Spleen (tissue), 11 donors: ENCODE results near the gene CEBPZOS. TPM values are rescaled to one million over a fixed set of nuclear protein-coding genes. Genes with fewer than 3 reads are reported as not detected.
"Not testable (repeated sequence)": the region's sequence is repeated elsewhere in the genome, so short reads cannot be mapped to it uniquely, and the experiment has no call there.

ENCODE experiments used
- DNase-seq: peaks from one replicate; pipeline ENCODE4 v3.0.0-alpha.2; 2020
- H3K27ac ChIP-seq, 8 donors: fragments of 200-600 bp; sonication (generic) in 7 of 8; 1 replicate in 4 of 8; 2 replicates in 4 of 8; pipeline versions ENCODE4 v1.5.0 to v1.8.0; 2016 to 2021; ENCODE audit warnings: inconsistent platforms in 4 of 8, mild to moderate bottlenecking in 4 of 8, moderate library complexity in 1 of 8
- H3K27me3 ChIP-seq, 7 donors: fragments of 200-600 bp; sonication (generic) in 6 of 7; replicated peaks in 1 of 7; 1 replicate in 4 of 7; 2 replicates in 3 of 7; pipeline versions ENCODE4 v1.5.0 to v1.8.0; 2016 to 2021; ENCODE audit warnings: inconsistent platforms in 3 of 7, mild to moderate bottlenecking in 1 of 7
- H3K36me3 ChIP-seq, 6 donors: fragments of 200-600 bp; sonication (generic) in 5 of 6; 1 replicate in 4 of 6; 2 replicates in 2 of 6; pipeline versions ENCODE4 v1.5.0 to v1.8.0; 2016 to 2021; ENCODE audit warnings: inconsistent platforms in 2 of 6
- H3K4me1 ChIP-seq, 6 donors: fragments of 200-600 bp; sonication (generic) in 5 of 6; 1 replicate in 3 of 6; 2 replicates in 3 of 6; pipeline versions ENCODE4 v1.5.0 to v1.8.0; 2016 to 2021; ENCODE audit warnings: inconsistent platforms in 3 of 6
- H3K4me3 ChIP-seq, 8 donors: fragments of 200-600 bp; sonication (generic) in 7 of 8; 1 replicate in 4 of 8; 2 replicates in 4 of 8; pipeline versions ENCODE4 v1.5.0 to v1.8.0; 2016 to 2021; ENCODE audit warnings: inconsistent platforms in 4 of 8, mild to moderate bottlenecking in 4 of 8, moderate library complexity in 2 of 8
- H3K9me3 ChIP-seq, 8 donors: fragments of 200-600 bp; sonication (generic) in 7 of 8; 1 replicate in 4 of 8; 2 replicates in 4 of 8; pipeline versions ENCODE4 v1.5.0 to v1.8.0; 2016 to 2021; ENCODE audit warnings: inconsistent platforms in 4 of 8
- POLR2A ChIP-seq, 3 donors: fragments of 450-650 bp; IDR thresholded peaks; one replicate each; pipeline ENCODE4 v1.5.1; 2017; ENCODE audit warnings: antibody characterized with exemption in 3 of 3, mild to moderate bottlenecking in 1 of 3
- POLR2AphosphoS5 ChIP-seq, 3 donors: sonication (generic); formaldehyde crosslinking; IDR thresholded peaks; one replicate each; pipeline ENCODE4 v1.5.1; 2017; ENCODE audit warnings: antibody characterized with exemption in 3 of 3
- WGBS, 5 donors: extraction: QIAGEN DNeasy Blood & Tissue Kit in 3 of 5; methylation state at CpG; one replicate each; pipeline versions ENCODE4 v1.1.5 to v1.1.7; 2013 to 2018; 5-methylcytosine and 5-hydroxymethylcytosine counted together
- intact Hi-C: fragments of 100-400 bp; cut with DNase I; formaldehyde crosslinking; loops from one replicate; pipeline ENCODE4 v1.15.0; 2023; ENCODE audit warnings: low total_unique reads
- polyA plus RNA-seq, 3 donors: library from polyadenylated mRNA; stranded (reverse); fragments of 200-250 nt; gene quantifications; one replicate each; pipeline ENCODE4 v1.2.1, GENCODE V29; 2013
- total RNA-seq, 7 donors: library from RNA; depleted of rRNA in 3 of 7; stranded (reverse); fragments of >200 nt in 3 of 7; fragmentation: NEBNext Ultra II Directional in 4 of 7; extraction: Animal tissue kit (Norgen Biotek cat#: 25700) in 4 of 7; gene quantifications; one replicate each; pipeline versions ENCODE4 v1.1.0 to v1.2.1, GENCODE V29; 2016 to 2021
- TF ChIP-seq, protein P1 (sequence below), 11 experiments: fragments of 200-600 bp in 7 of 11; fragments of 450-650 bp in 4 of 11; sonication (generic) in 4 of 11; IDR thresholded peaks in 8 of 11; conservative IDR thresholded peaks in 3 of 11; 1 replicate in 7 of 11; 2 replicates in 4 of 11; pipeline versions ENCODE4 v1.4.0 to v1.8.0; 2016 to 2021; ENCODE audit warnings: antibody characterized with exemption in 11 of 11, inconsistent platforms in 4 of 11, mild to moderate bottlenecking in 1 of 11
- donor health status: healthy with polysubstance abuse.
- donor health status: DM: no; HTN: no; CAD: no; lungs with moderate emphysema.
- donor health status: DM: no; HTN: no; CAD: no.
- donor health status: Bipolar disorder and iron deficiency.
- donor health status: healthy.
- donor health status: DM: no; HTN: no; CAD: no.
- donor health status: DM: yes; HTN: yes; CAD: no.

Gene CEBPZOS
- total and polyA plus RNA-seq, 10 donors, result 18.6 to 39.8 (median 27.8) TPM

DNA sequence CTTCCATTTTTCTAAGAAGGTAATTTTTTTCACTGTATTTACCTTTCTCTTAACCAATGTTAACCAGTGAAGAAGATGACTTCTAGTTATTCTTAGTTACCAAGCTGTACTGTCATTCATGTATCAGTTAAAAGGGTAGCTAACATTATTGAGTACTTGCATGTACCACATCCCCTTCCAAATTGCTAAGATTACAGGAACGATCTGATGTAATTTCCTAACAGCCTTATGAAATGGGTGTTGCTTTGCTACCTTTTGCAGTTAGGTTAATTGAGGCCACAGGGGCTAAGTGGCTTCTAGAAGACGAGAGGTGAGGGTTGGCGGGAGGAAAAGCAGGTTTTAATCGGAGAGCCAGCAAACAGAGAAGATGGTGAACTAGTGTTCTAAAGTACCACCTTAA is 6.0 kb upstream of the CEBPZOS start:
- Histone ChIP-seq H3K27me3 (no peaks in the 10 kb centered on the region), H3K27ac (peak overlapping the region; percentile 30 to 89 (median 84)), H3K4me1 (peaks cover 0 to 16% (median 0%) of the 10 kb centered on the region in 6 donors), H3K4me3 (peak overlapping the region in 1 of 8 donors; percentile 13), H3K9me3 (no peaks in the 10 kb centered on the region), H3K36me3 (no peaks in the 10 kb centered on the region)
- intact Hi-C loops, result no loop called here
- WGBS, 5 donors, result 53 to 76% (median 67%) methylated on average over 4 of the region's 4 CpGs
- TF ChIP-seq POLR2AphosphoS5 (IDR thresholded peaks at IDR 0.05) (no peak), POLR2A (IDR thresholded peaks at IDR 0.05) (no peak)
- TF ChIP-seq, protein P1, sequence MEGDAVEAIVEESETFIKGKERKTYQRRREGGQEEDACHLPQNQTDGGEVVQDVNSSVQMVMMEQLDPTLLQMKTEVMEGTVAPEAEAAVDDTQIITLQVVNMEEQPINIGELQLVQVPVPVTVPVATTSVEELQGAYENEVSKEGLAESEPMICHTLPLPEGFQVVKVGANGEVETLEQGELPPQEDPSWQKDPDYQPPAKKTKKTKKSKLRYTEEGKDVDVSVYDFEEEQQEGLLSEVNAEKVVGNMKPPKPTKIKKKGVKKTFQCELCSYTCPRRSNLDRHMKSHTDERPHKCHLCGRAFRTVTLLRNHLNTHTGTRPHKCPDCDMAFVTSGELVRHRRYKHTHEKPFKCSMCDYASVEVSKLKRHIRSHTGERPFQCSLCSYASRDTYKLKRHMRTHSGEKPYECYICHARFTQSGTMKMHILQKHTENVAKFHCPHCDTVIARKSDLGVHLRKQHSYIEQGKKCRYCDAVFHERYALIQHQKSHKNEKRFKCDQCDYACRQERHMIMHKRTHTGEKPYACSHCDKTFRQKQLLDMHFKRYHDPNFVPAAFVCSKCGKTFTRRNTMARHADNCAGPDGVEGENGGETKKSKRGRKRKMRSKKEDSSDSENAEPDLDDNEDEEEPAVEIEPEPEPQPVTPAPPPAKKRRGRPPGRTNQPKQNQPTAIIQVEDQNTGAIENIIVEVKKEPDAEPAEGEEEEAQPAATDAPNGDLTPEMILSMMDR (IDR thresholded peaks at IDR 0.05 in 8 of 11, conservative IDR thresholded peaks at IDR 0.05 in 3 of 11), result no peak
- DNase-seq, result no peak

DNA sequence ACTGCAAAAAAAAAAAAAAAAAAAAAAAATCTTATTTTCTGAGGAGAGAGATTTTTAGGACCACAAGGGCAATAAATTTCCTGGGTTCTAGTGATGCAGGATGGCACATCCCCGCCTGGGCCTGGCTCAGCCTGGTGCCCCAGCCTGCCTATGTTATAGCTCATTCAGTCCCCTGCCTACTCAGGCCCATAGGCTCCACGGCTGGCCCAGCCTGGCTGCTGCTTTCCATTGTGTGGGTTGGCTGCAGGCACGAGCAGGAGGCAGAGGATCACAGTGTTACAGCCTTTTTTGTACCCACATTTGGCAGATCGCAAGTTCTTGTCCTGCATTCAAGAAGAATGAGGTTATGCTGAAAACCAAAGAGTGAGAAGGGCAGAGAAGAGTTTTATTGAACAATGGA is 5.0 kb upstream of the CEBPZOS start:
- no peaks in the 10 kb centered on the region for H3K36me3 ChIP-seq
- intact Hi-C loops, result no loop called here
- no peak for DNase-seq
- TF ChIP-seq POLR2A (IDR thresholded peaks at IDR 0.05) (no peak), POLR2AphosphoS5 (IDR thresholded peaks at IDR 0.05) (no peak)
- TF ChIP-seq, protein P1 (IDR thresholded peaks at IDR 0.05 in 8 of 11, conservative IDR thresholded peaks at IDR 0.05 in 3 of 11), result no peak
- H3K4me1 ChIP-seq, result peaks cover 0 to 22% (median 2%) of the 10 kb centered on the region in 6 donors
- no peaks in the 10 kb centered on the region for H3K27me3 ChIP-seq
- H3K27ac ChIP-seq, result peak overlapping the region in 5 of 8 donors; percentile 82 to 89 (median 87)
- no peak overlapping the region for H3K4me3 ChIP-seq
- H3K9me3 ChIP-seq, result no peaks in the 10 kb centered on the region
- WGBS, 5 donors, result 81 to 94% (median 83%) methylated on average over 4 of the region's 4 CpGs

DNA sequence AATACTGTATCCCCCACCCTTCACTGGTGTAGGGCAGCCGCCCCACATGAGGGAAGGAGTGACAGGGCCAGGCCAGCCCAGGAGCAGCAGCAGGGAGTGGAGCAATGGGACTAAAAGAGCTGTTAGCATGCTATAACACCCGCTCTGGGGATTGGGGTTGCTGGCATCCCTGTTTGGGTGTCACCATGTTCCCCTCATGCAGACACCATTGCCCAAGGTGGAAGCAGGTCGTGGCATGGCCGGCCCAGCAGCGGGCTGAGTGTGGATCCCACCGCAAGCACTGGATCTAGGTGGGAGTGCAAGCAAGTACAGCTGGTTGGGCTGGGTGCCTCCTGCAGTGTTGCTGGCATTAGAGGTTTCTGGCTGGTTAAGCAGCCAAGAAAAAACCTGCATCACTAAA is 4.5 kb upstream of the CEBPZOS start:
- no peak overlapping the region for H3K4me3 ChIP-seq
- DNase-seq, result no peak
- H3K9me3 ChIP-seq, result no peaks in the 10 kb centered on the region
- WGBS, 5 donors, result 79 to 90% (median 86%) methylated on average over 6 of the region's 6 CpGs
- peaks cover 0 to 24% (median 2%) of the 10 kb centered on the region in 6 donors for H3K4me1 ChIP-seq
- TF ChIP-seq POLR2A (IDR thresholded peaks at IDR 0.05), result no peak
- TF ChIP-seq, protein P1 (IDR thresholded peaks at IDR 0.05 in 8 of 11, conservative IDR thresholded peaks at IDR 0.05 in 3 of 11), result no peak
- TF ChIP-seq POLR2AphosphoS5 (IDR thresholded peaks at IDR 0.05), result no peak
- no peaks in the 10 kb centered on the region for H3K36me3 ChIP-seq
- H3K27ac ChIP-seq, result peak overlapping the region in 3 of 8 donors; percentile 87 to 89 (median 88)
- intact Hi-C loops, result no loop called here
- no peaks in the 10 kb centered on the region for H3K27me3 ChIP-seq

DNA sequence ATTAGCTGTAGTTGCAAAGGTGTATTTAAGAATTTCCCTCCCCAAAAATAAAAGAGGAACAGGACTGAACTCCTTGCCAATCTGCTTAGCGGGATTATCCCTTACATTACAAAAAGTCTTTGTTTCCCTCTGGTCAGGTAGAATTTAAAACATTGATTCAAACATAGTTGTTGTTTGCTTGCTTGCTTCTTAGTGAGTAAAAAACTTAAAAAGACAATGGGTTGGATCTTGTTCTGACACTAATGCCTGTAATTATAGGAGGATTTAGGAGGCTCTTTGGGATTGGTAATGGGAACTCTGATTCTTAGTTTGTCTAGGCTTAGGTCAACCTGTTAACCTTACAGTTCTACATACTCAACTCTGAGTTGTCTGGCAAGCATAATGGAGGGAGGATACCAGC is 3.7 kb upstream of the CEBPZOS start:
- no peak overlapping the region for H3K27ac ChIP-seq
- no peak overlapping the region for H3K4me3 ChIP-seq
- no peaks in the 10 kb centered on the region for H3K9me3 ChIP-seq
- H3K27me3 ChIP-seq, result no peaks in the 10 kb centered on the region
- intact Hi-C loops, result no loop called here
- TF ChIP-seq POLR2A (IDR thresholded peaks at IDR 0.05) (no peak), POLR2AphosphoS5 (IDR thresholded peaks at IDR 0.05) (no peak)
- TF ChIP-seq, protein P1 (IDR thresholded peaks at IDR 0.05 in 8 of 11, conservative IDR thresholded peaks at IDR 0.05 in 3 of 11), result no peak
- DNase-seq, result no peak
- WGBS, 5 donors, result 84 to 96% (median 94%) methylated on average over 1 of the region's 1 CpG
- peaks cover 5 to 32% (median 9%) of the 10 kb centered on the region in 6 donors for H3K4me1 ChIP-seq
- H3K36me3 ChIP-seq, result no peaks in the 10 kb centered on the region

DNA sequence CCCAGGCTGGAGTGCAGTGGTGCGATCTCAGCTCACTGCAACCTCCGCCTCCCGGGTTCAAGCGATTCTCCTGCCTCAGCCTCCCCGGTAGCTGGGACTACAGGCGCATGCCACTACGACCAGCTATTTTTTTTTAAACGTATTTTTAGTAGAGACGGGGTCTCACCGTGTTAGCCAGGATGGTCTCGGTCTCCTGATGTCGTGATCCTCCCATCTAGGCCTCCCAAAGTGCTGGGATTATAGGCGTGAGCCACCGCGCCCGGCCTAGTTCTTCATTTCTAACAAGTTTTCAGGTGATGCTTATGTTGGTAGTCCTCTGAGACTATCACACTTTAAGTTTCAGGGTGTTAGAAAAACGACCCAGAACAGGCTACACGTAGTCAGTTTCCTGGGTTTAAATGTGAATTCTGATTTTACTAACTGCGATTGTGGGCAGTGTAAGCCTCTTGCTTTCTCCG is 405 bp upstream of the CEBPZOS start:
- H3K9me3 ChIP-seq, DNase-seq, intact Hi-C loops, H3K27me3 ChIP-seq: not testable (repeated sequence)
- Histone ChIP-seq H3K27ac (peak overlapping the region; percentile 78 to 95 (median 92)), H3K36me3 (peaks cover 0 to 12% (median 6%) of the 10 kb centered on the region in 6 donors), H3K4me1 (peaks cover 8 to 50% (median 25%) of the 10 kb centered on the region in 6 donors), H3K4me3 (peak overlapping the region; percentile 65 to 94 (median 80))
- WGBS, 5 donors, result 80 to 84% (median 82%) methylated on average over 19 to 20 of the region's 20 CpGs
